ENCODE measurements around the gene ZSWIM4.
"Not testable (repeated sequence)": the region's sequence is repeated elsewhere in the genome, so short reads cannot be mapped to it uniquely, and the experiment has no call there.

Gene ZSWIM4

GRCh38 chr19:13852171-13852707, 57.0 kb downstream of the ZSWIM4 start:
- DNase-seq = not testable (repeated sequence)

- no peak for DNase-seq
Observed at GRCh38 chr19:13856497-13856896, 61.3 kb downstream of the ZSWIM4 start.

- DNase-seq = no peak
Observed at GRCh38 chr19:13859361-13859880, 64.2 kb downstream of the ZSWIM4 start.

GRCh38 chr19:13860679-13861391, 65.6 kb downstream of the ZSWIM4 start:
- DNase-seq = no peak

- DNase-seq = no peak
Observed at GRCh38 chr19:13861392-13861713, 66.1 kb downstream of the ZSWIM4 start.

DNA sequence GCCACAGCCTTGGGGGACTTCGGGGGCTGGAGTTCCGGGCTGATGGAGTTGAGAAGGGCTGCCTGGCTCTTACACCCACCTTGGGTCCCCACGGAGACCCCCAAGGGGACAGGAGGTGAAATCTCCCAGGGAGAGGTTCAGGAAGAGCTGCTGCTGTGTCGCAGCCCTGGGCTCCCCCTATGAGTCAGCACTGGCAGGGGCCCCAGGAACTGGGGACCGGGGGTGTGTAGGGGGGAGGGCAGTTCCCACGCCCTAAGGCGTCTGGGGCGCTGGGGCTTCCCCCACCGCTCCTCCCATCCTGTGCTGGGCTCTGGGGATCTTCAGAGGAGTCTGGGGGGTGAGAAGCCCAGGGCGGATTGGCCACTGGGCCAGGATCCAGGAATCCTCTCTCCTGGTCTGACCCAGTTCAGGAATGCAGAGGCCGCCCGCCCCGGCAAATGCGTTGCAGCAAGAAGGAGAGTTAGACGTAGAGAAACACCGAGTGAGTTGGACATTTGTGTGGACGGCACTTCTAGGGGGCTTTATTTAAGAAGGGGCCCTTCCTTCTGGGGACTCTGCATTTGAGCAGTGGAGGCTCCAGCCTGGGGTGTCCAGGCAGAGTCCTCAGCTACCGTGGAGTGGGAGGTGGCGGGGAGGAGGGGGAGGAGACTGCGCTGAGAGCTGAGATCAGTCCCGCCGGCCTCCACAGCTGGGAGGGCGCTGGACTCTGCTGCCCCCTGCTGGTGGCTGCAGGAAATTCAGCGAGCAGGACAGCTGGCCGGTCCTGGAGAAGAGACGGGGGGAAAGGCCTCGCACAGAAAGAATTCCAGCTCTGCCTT, 66.7 kb downstream of the ZSWIM4 start:
- DNase-seq = no peak

GRCh38 chr19:13864046-13864666, 68.9 kb downstream of the ZSWIM4 start:
- DNase-seq = no peak

- DNase-seq = no peak
Observed at GRCh38 chr19:13864667-13865570, 69.7 kb downstream of the ZSWIM4 start.

GRCh38 chr19:13865571-13866462, 70.6 kb downstream of the ZSWIM4 start:
- no peak for DNase-seq

DNA sequence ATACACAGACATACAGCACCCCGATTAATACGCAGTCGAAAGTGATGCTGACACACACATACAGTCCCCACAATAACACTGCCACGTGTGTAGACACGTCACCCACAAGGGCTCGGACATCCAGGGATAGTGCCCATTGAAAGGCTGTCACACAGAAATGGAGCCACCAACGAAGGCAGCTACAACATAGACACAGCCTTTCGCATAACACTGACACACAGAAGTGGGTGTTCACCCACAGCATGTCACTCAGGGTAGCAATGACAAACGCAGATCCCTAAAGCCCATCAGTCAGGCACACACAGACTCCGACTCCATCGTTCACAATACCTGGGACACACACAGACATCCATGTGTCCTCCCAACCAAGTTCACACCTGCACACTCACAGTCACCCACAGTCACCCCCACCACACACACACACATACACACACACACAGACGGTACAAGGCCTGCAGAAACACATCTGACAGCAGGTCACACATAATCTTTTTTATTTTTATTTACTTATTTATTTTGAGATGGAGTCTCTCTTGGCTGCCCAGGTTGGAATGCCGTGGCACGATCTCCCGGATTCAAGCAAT, 71.3 kb downstream of the ZSWIM4 start:
- no peak for DNase-seq

DNA sequence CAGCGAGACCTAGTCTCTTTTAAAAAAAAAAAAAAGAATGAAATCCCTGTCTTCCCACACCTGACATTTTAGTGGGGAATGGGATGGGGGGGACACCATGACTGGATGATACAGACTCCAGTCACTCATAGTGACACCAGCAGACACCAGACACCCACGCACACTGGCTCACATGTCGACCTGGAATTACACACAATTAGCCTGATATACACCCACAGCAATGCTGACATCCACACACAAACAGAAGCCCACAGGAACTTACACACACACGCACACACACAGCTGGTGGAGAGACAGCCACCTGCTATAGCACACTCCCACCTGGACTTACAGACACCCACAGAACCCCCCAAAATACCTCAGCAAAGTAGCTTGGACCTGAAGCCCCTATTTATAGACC, 73.4 kb downstream of the ZSWIM4 start:
- DNase-seq = no peak

DNA sequence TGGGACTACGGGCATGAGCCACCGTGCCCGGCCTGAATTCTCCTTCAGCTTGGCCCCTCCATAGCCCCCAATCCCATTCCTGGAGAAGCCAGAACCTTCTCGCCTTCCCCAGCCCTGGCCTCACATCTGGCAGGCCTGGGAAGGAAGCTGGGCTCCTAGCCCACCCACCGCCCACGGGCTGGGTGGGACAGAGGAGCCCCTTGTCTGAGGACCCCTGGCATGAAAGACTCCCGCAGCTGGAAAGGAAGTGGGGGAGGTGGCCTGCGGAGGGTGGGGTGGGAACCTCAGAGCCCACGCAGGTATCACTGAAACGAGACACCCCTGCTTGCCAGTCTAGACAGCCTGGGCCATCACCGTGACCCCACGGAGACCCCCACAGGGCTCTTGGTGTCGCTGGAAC, 74.0 kb downstream of the ZSWIM4 start:
- no peak for DNase-seq

- no peak for DNase-seq
Observed at GRCh38 chr19:13870873-13871272, 75.6 kb downstream of the ZSWIM4 start.

DNA sequence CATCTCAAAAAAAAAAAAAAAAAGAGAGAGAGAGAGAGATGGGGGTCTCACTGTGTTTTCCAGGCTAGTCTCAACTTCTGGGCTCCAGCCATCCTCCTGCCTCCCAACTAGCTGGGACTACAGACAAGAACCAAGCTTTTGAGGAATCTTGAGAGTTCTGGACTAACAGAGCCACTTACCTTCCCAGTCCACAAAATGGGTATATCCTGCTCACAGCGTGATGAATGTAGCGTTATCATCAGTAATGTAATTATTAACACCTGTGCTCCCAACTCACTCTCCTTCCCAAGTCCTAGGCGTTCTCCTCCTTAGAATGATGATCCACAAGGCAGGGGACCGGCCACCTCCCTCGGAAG, 77.1 kb downstream of the ZSWIM4 start:
- DNase-seq = no peak

DNA sequence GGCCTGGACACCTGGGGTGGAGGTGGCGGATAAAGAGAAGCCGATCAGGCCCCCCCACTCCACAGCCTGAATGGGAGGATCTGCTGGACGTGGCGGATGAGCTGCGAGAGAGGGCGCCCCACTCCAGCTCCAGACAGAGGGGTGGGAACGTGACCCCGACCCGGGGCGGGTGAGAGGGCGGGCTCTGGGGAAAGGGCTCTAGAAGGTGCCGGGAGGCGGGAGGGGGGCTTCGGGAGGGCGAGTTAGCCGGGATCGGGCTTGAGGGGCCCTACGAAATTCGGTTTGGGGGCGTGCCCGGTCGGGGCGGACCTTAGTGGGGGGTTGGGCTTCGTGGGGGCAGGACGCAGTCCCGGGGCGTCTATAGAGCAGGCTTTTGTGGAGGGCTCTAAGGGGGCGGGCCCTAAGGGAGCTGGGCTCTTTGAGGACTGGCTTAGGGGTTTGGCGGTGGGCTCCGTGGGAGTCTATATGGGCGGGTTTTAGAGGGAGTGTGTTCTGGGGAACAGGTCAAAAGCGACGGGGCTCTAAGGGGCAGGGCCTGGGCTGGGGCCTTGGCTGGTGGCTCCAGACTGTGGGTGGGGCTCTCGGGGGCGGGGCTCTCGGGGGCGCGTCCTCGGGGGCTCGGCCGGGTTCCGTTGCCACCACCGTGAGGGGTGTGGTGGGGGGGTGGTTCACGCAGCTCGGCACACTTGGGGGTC, 77.6 kb downstream of the ZSWIM4 start:
- no peak for DNase-seq

DNA sequence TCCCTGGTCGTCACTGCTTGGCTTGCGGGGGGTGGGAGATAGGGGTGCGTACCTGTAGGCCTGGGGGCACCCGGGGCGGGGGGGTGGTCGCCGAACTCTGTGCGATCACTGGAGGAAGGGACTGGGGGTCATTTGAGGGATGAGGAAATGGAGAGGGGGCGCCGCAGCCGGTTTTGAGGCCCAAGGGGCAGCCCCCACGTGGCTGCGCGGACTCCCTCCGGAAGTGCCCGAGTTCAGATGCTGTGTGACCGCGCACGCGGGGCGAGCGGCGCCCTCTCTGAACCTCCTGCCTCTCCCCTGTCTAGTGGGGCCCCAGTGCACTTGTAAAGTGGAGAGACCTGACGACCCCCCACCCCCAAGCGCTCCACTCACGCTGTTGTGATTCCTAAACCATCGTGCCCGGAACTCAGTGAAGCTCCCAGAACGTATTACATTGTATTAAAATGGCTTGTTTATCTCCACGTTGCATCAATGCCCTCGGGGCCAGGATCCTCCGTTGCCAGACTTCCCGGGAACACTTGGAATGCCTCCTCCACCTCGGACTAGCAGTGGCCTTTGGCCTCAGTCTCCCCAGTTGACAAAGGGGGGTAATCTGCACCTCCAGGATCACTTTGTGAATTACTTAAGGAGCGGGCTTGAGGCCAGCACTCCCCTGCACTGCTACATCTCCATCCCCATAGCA, 78.7 kb downstream of the ZSWIM4 start:
- DNase-seq = no peak

GRCh38 chr19:13875824-13876223, 80.6 kb downstream of the ZSWIM4 start:
- DNase-seq = no peak

GRCh38 chr19:13876834-13877233, 81.6 kb downstream of the ZSWIM4 start, which contains the start of gene NANOS3:
NANOS3 (plus strand) TSS chr19:13877134; CDS start chr19:13877249, 115 bp downstream.
- DNase-seq = no peak

DNA sequence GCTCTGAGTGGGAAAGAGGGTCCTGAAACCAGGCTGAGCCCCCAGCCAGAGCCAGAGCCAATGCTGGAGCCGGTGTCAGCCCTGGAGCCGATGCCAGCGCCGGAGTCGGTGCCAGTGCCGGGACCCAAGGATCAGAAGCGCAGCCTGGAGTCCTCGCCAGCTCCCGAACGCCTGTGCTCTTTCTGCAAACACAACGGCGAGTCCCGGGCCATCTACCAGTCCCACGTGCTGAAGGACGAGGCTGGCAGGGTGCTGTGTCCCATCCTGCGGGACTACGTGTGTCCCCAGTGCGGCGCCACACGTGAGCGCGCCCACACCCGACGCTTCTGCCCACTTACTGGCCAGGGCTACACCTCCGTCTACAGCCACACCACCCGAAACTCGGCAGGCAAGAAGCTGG, 82.1 kb downstream of the ZSWIM4 start:
- DNase-seq = no peak
